Thyroid gland (tissue), 4 donors: Measurements from ENCODE around the gene PLEKHA7.

Experiments used
- POLR2A ChIP-seq, 2 donors: fragments of 450-650 bp; IDR thresholded peaks; one replicate each; pipeline ENCODE4 v1.6.1; 2017; ENCODE audit warnings: antibody characterized with exemption in 2 of 2, mild to moderate bottlenecking in 2 of 2, moderate library complexity in 1 of 2
- TF ChIP-seq, protein P1 (sequence below), 6 experiments: fragments of 200-600 bp in 3 of 6; fragments of 450-650 bp in 3 of 6; sonication (generic) in 3 of 6; IDR thresholded peaks; one replicate each; pipeline ENCODE4 v1.5.1; 2016 to 2019; ENCODE audit warnings: antibody characterized with exemption in 6 of 6, mild to moderate bottlenecking in 2 of 6, inconsistent platforms in 1 of 6, moderate library complexity in 1 of 6

DNA sequence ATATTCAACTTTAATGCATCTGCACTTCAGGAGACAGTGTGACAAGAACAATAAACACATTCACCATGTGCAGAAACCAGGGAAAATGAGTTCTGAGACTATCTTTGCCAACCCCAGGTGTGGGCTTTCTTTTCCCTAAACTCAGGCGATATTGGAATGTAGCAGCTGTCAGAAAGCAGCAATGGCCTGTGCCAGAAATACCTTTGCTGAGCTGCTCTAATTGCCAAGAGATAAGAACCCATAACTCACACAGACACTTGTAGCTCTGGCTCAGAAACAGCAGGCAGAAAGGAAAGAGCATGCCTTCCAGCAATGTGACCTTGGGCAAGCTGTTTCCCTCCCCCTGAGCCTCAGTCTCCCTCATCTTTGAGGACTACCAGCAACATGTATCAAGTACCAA, 77.6 kb downstream of the PLEKHA7 start:
- TF ChIP-seq, protein P1, sequence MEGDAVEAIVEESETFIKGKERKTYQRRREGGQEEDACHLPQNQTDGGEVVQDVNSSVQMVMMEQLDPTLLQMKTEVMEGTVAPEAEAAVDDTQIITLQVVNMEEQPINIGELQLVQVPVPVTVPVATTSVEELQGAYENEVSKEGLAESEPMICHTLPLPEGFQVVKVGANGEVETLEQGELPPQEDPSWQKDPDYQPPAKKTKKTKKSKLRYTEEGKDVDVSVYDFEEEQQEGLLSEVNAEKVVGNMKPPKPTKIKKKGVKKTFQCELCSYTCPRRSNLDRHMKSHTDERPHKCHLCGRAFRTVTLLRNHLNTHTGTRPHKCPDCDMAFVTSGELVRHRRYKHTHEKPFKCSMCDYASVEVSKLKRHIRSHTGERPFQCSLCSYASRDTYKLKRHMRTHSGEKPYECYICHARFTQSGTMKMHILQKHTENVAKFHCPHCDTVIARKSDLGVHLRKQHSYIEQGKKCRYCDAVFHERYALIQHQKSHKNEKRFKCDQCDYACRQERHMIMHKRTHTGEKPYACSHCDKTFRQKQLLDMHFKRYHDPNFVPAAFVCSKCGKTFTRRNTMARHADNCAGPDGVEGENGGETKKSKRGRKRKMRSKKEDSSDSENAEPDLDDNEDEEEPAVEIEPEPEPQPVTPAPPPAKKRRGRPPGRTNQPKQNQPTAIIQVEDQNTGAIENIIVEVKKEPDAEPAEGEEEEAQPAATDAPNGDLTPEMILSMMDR (IDR thresholded peaks at IDR 0.05): no peak
- no peak for TF ChIP-seq POLR2A (IDR thresholded peaks at IDR 0.05)
